Suppressor macrophage treated with lipopolysaccharide for 4 hours (primary cell): ENCODE data around the gene ENOSF1.
"Not testable (repeated sequence)": the region's sequence is repeated elsewhere in the genome, so short reads cannot be mapped to it uniquely, and the experiment has no call there.

Source experiments
- DNase-seq: peaks from one replicate; pipeline ENCODE4 v3.0.0-alpha.2; 2020

Gene ENOSF1

GRCh38 chr18:712401-713134, at the start of gene ENOSF1:
TSS of gene ENOSF1 (minus strand) at chr18:712630. CDS start at chr18:712587, 43 bp downstream.
- DNase-seq = peak; percentile 88

GRCh38 chr18:759864-760263, 47.4 kb upstream of the ENOSF1 start:
- DNase-seq = not testable (repeated sequence)

- DNase-seq = no peak
These were observed 43.1 kb upstream of the ENOSF1 start for GRCh38 chr18:755506-755905.

GRCh38 chr18:754656-755055, 42.2 kb upstream of the ENOSF1 start:
- DNase-seq = no peak

- DNase-seq = no peak
These were observed 38.0 kb upstream of the ENOSF1 start for GRCh38 chr18:750456-750855.

- DNase-seq = no peak
These were observed 32.6 kb upstream of the ENOSF1 start for GRCh38 chr18:744832-745597.

- peak; percentile 63 for DNase-seq
These were observed 29.6 kb upstream of the ENOSF1 start for GRCh38 chr18:741931-742512.

- no peak for DNase-seq
These were observed 19.9 kb upstream of the ENOSF1 start for GRCh38 chr18:732371-732770.

GRCh38 chr18:731185-731584, 18.8 kb upstream of the ENOSF1 start:
- DNase-seq = no peak

GRCh38 chr18:730692-731091, 18.3 kb upstream of the ENOSF1 start:
- DNase-seq = no peak

- DNase-seq = not testable (repeated sequence)
These were observed 17.7 kb upstream of the ENOSF1 start for GRCh38 chr18:730120-730519.

- peak; percentile 39 for DNase-seq
These were observed 13.2 kb upstream of the ENOSF1 start for GRCh38 chr18:725646-726045.

GRCh38 chr18:723541-724080, 11.2 kb upstream of the ENOSF1 start:
- no peak for DNase-seq

- DNase-seq = no peak
These were observed 4.6 kb upstream of the ENOSF1 start for GRCh38 chr18:717003-717402.

GRCh38 chr18:715626-716025, 3.2 kb upstream of the ENOSF1 start:
- peak; percentile 24 for DNase-seq

GRCh38 chr18:713135-713490, 683 bp upstream of the ENOSF1 start:
- DNase-seq = no peak

- DNase-seq = peak; percentile 96
These were observed 601 bp downstream of the ENOSF1 start for GRCh38 chr18:711657-712400.

- no peak for DNase-seq
These were observed 1.1 kb downstream of the ENOSF1 start for GRCh38 chr18:711310-711656.

GRCh38 chr18:710418-711300, 1.8 kb downstream of the ENOSF1 start:
- DNase-seq = no peak

GRCh38 chr18:709771-710170, 2.7 kb downstream of the ENOSF1 start:
- DNase-seq = no peak

GRCh38 chr18:708096-708495, 4.3 kb downstream of the ENOSF1 start:
- no peak for DNase-seq

GRCh38 chr18:706405-706804, 6.0 kb downstream of the ENOSF1 start:
- DNase-seq = no peak
